ENCODE data around the gene DOK6.

- TF ChIP-seq POLR2A (IDR thresholded peaks at IDR 0.05) = no peak
- no peak for TF ChIP-seq CTCF (IDR thresholded peaks at IDR 0.05)
These were observed 29.0 kb upstream of the DOK6 start for GRCh38 chr18:69371729-69372128.
